RPMI8226 (cell line): Measurements from ENCODE around the gene ANKRD13D.

Experiments
- DNase-seq: peaks from one replicate; pipeline ENCODE4 v3.0.0-alpha.2; 2015

ANKRD13D gene

DNA sequence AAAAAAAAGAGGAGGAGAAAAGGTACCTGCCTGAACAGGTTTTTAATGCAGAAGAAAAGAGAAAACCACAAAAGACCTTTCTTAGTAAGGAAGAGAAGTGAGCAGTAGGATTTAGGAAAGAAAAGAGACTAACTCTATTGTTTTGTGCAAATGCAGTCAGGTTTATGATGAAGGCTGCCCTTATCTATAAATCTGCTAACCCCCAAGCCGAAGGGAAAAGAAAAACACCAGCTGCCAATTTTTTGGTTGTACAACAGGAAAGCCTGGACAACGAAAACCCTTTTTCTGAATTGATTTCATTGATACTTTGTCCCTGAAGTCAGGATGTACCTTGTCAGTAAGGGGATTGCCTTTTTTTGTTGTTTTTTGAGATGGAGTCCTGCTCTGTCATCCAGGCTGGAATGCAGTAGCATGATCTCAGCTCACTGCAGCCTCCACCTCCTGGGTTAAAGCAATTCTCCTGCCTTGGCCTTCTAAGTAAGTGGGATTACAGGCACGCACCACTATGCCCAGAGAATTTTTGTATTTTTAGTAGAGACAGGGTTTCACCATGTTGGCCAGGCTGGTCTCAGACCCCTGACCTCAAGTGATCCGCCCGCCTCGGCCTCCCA lies 43.1 kb downstream of the ANKRD13D start:
- no peak for DNase-seq

GRCh38 chr11:67337257-67337656 lies 48.2 kb downstream of the ANKRD13D start:
- DNase-seq, result no peak

GRCh38 chr11:67344264-67344663 lies 55.2 kb downstream of the ANKRD13D start:
- DNase-seq, result peak; percentile 25

DNA sequence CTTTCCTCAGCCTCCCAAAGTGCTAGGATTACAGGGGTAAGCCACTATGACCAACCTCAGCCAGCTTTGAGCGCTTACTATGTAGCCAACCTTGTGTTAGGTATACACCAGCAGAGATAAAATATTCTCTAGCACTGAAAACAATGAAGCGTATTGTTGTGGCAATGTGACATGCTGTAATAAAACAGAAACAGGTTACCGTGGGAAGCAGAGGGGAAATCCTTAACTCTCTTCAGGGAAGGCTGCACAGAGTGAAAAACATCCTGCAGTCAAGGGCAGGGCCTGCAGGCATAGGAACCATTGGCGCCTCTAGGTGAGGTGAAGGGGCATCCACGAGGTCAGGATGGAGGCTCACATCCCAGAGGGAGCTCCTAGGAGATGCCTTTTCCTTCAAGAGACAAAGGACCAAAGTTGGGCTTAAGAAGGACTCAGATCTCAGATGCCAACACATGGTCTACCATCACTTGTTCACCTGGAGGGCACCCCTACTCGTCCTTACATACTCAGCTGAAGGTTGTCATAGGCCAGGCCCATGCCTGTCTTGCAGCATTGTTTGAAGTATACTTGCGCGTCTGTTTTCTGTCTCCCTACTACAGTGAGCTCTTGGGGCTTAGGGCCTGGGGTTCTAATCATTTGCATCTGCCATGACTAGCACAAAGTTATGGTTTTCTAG lies 56.3 kb downstream of the ANKRD13D start:
- no peak for DNase-seq

GRCh38 chr11:67345920-67346819 lies 57.1 kb downstream of the ANKRD13D start:
- DNase-seq, result no peak

- DNase-seq, result no peak
These were observed 59.1 kb downstream of the ANKRD13D start for GRCh38 chr11:67347964-67348749.

DNA sequence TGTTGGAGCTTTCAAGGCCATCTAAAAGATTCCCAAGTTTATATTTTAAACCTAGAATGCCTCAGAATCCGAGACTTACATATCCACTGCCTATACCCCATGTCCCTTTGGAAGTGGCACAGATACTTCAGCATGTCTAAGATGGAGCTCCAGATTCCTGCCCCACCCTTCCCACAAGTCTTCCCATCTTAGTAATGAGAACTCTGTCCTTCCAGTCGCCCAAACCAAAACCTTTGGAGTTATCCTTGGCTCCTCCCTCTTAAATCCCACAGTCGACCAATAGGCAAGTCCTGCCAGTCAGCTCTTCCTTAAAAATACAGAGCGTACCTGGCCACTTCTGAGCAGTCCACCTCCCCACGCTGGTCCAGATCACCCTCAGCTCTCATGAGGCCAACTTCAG lies 59.9 kb downstream of the ANKRD13D start:
- DNase-seq, result no peak

- no peak for DNase-seq
These were observed 60.4 kb downstream of the ANKRD13D start for GRCh38 chr11:67349457-67349856.

GRCh38 chr11:67349928-67350465 lies 60.9 kb downstream of the ANKRD13D start:
- DNase-seq, result peak; percentile 54

- DNase-seq, result peak; percentile 72
These were observed 62.3 kb downstream of the ANKRD13D start for GRCh38 chr11:67351275-67352005.
